HTR-8/SVneo (cell line): ENCODE measurements around the gene IL22RA2.
"Not testable (repeated sequence)": the region's sequence is repeated elsewhere in the genome, so short reads cannot be mapped to it uniquely, and the experiment has no call there.

Experiments
- DNase-seq: peaks from one replicate; pipeline ENCODE4 v3.0.0; 2011; ENCODE audit warnings: low spot score, mixed read lengths; ENCODE audit not compliant: insufficient read length
- FAIRE-seq: peaks from 2 replicates; lab custom pipeline; 2011; peaks lifted over from hg19 to GRCh38; lab: Jason Lieb, UNC

The IL22RA2 gene

DNA sequence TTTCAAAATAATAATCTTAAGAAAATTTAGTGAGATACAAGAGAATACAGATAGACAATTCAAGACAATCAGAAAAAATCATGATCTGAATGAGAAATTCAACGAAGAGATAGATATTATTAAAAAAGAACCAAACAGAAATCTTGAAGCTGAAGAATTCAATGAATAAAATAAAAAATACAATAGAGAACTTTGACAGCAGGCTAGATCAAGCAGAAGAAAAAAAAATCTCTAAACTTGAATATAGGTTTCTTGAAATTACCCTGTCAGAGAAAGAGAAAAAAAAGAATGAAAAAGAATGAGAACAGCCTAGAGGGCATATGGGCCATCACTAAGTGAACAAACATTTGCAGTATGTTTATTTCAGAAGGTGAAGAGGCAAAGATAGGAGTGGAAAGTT, 39.0 kb downstream of the IL22RA2 start:
- no peak for DNase-seq
- no peak for FAIRE-seq

DNA sequence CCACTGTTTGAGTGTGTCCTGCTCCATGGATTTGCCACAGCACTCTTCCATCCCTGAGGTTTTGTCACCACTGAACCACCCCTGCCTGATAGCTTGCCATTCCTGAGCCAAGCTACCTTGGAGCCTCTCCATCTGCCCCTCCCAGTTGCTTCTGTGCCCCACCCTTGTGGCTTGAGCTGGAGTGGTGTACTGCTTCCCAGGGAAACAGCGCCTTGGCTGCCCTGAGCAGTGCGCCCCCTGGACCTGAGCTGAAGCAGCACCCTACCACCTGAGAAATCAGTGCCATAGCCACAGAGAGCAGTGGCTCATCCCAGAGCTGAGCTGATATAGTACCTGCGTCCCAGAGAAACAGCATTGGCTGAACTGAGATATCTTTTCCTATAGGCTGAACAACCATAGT, 40.3 kb downstream of the IL22RA2 start:
- no peak for DNase-seq
- no peak for FAIRE-seq

DNA sequence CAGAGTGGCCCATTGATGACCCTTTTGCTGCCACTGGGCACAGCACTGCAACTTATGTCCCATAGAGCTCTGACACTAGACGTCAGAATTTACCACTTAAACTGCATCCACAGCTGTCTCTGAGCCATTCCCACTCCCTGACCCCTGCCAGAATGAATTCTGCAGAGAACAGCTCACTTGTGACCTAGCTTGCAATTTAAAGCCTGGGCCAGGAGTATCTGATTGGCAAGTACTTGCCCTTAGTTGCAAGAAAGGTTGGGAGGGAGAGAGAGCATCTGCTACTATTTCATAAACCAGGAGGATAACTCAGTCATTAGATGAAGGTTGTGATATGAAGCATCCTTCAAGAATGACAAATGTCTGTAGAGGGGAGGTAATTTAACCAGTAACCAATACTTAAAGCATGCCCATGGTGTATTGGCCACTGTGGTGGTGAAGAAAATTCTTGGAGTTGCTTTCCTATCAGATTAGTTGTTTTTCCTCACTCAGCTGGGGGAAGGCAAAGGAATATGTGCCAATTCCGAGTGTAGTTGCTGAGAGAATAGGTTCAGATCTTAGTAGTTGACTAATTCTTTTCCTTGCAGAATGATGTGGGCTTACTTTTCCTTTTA, 46.5 kb downstream of the IL22RA2 start:
- FAIRE-seq (no peak), DNase-seq (no peak)

DNA sequence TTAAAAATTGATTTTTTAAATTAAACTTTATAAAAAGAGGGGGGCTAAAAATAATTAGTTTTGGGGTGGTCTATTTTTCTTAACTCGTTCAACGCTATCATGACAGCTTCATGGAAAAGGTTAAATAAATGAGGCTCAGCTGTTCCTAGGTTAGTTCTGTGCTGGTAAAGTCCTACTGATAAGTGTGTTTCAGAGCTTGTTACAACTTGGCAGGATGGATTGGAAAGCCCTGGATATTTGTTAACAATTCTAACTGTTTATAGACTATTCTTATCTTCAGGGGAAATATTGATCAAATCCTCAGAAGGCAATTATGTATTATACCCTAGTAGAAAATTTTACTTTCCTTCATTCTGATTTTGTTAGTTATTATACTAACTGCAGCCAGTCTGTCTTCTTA, 50.4 kb downstream of the IL22RA2 start:
- no peak for DNase-seq
- FAIRE-seq: no peak

DNA sequence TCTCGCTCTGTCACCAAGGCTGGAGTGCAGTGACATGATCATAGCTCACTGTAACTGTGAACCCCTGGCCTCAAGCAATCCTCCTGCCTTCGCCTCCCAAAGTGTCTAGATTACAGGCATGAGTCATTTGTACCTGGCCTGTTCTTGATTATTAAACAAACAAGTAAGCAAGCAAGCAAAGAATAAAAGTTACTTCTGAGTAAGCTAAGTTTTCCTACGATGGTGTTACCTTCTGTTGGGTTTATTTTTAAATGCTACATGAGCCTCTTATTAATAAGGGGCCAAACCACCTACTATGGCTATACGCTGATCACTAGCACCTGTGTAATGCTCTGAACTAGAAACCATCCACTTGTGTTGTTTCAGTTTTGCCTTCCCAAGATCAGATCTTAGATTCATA, 50.8 kb downstream of the IL22RA2 start:
- FAIRE-seq (no peak), DNase-seq (no peak)

DNA sequence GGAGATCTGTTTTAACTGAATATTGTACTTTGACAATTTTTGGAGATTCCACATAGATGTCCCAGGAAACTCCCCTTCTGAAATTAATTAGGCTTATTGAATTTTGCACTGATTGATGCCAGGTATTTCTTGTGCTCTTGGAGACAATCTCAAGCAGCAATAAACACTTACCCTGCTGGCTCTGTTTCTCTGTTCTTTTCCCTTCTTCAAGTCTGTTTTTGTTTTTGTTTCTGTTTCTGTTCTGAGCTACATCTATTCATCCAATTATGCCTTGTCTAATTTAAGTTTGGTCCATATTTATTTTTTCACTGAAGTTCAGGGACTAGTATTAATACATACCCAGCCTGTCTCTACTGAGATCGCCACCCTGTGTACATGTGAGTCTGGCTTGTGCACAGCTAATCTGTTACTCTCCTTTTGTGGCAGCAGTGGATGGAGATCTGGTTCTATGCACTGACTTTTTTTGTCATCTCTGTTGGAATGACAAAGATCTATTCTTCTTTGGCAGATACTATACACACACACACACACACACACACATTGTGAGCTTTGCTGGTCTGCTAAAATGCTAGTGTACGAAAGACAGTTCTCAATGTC, 51.9 kb downstream of the IL22RA2 start:
- no peak for FAIRE-seq
- DNase-seq: no peak

DNA sequence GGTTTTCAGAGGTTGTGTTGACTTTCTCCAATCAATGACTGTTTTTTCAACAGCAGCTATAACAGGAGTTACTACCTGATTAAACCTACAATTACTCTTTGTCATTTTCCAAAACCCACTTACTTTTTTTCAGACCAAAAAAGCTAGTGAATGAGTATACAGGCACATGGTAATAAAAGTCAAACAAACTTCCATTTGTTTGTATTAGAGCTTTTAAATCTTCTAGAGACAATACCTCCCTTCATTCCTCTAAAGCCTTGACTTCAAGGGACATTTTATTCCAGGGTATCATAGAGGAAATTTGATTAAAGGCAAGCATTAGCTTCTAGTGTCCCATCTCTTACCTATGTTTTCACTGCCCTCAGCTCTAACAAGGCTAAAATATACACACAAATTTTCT, 52.7 kb downstream of the IL22RA2 start:
- no peak for FAIRE-seq
- no peak for DNase-seq

DNA sequence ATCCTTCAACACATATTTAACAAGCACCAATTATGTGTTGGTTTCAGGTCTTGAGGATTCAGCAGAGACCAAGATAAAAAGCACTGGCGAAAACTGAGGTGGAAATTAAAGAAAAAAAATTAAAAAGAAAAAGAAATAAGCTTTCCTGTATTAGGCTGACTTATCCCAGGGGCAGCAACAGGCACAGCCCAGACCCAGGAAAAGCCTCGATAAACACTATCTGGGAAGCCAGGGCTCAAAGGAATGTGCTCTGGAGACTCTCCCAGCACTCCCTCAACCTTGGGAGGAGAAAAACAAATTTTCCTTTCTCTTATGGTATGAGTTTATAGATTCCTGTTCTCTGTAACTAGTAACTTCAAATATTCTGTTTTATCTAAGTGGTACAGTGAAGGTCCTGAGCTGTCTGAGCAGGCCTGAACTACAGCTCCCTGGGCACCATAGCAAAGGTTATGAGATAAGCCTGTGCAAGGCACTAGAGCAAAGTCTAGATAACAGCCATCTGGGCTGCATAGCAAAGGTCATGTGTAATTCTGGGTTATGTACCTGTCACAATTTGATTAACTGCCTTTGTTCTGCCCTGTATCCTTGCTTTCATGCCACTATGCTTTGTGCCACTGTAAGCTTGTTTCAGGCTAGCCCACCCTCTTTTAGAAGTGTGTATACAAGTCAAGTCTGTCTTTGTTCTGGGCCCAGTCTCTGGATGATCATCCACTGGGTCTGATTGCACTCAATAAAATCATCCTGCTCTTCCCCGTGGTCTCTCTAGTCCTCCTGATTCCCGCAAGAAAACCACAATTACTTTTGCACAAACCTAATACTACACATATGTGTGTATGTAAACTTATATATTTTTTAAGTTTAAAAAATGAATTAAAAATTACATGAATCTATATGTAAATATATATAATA, 54.0 kb downstream of the IL22RA2 start:
- FAIRE-seq: no peak
- DNase-seq: no peak

DNA sequence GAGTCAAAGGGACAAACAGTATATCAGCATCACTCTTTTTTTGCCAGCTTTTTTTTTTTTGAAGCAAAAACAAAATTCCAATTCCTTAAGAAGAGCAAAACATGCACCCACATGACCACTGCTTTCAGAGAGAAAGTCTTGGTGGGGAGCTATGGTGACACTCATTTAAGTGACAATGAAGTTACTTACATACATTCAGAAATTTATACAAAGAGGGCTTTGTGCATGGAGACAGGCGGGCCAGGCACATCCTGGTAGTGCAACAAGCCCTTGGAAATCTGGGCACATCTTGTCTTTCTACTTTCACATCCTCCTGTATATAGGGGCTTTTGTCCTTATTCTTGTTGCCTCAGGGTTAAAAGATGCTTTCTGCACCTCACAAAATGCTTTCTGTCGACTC, 55.9 kb downstream of the IL22RA2 start:
- FAIRE-seq (no peak), DNase-seq (no peak)

DNA sequence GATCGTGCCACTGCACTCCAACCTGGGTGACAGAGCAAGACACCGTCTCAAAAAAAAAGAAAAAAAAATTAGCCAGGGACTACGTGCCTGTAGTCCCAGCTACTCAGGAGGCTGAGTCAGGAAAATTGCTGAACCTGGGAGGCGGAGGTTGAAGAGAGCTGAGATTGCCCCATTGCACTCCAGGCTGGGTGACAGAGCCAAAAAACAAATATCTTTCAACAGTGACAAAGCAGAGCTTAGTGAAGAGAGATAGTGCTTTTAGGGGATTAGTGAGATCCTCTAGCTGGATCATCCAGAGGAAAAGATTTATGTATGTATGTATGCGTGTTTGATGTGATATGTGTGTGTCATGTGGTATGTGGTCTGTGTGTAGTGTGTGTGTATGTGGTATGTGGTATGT, 56.6 kb downstream of the IL22RA2 start:
- FAIRE-seq (no peak), DNase-seq (no peak)

DNA sequence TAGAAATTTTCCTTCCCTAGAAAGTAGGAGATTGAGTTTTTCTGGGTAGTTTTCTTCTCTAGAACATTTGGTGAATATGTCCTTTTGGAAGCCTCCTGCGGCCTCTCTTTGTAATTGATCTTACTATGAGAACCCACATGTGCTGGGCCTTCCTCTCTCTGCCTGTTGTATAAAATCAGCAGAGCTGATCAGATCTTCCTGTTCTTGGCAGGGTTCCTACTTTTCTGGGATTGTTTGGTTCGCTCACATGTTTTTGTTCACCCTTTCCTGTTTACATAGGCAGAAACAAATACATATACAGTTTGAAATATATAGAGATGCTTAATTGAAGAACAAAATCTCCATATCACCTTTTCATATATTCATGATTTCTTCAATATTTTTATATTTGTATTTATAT, 57.8 kb downstream of the IL22RA2 start:
- DNase-seq (no peak), FAIRE-seq (no peak)

DNA sequence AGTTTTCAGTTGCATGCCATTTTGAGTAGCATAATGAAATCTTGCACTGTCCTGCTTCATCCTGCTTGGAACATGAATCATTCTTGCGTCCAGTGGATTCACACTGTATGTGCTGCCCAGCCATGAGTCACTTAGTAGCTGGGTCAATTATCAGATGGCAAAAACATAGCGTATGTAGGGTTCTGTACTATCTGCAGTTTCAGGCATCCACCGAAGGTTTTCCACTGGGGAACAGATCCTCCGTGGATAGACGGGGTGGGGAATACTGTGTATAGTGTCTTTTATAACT, 61.4 kb downstream of the IL22RA2 start:
- FAIRE-seq (peak; percentile 44), DNase-seq (peak; percentile 8)

DNA sequence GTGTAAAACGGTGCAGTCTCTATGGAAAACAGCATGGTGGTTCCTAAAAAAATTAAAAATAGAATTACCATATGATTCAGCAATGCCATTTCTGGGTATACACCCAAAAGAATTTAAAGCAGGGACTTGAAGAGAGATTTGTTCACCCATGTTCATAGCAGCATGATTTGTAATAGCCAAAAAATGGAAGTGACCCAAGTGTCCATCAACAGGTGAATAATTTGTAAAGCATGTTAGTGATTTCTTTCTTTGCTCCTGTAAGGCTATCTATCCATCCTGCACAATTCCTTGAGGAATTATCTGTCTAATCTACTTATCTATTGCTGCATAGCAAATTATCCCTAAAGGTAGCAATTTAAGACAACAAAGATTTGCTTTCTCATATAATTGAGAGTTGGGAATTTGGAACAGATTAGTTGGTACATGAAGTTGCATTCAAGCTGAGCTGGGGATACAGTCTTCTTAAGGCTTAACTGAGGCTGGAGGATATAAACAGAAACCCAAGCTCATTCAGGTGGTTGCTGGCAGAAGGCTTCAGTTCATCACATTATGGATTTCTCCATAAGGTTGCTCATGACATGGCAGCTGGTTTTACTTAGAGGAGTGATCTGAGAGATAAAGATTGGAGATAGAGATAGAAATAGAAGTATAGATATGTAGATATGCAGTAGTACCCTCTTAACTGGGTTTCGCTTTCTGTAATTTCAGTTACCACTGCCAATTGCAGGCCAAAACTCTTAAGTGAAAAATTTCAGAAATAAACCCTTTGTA, 62.0 kb downstream of the IL22RA2 start:
- DNase-seq (no peak), FAIRE-seq (no peak)

DNA sequence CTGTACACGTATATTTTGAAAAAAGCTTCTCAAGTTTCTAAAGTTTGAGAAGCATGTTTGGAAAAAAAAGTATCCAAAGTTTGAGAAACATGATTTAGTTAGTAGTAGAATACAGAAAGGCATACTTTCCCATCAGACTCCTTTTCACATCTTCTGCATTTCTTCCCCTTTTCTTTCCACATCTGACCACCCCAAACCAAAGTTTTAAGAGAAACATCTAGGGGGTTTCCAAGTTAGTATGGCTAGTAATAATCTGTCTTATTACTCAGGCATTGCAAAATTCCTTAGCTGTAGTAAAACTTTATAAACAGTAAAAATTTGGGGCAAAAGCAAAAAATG, 65.7 kb downstream of the IL22RA2 start:
- DNase-seq (no peak), FAIRE-seq (no peak)

DNA sequence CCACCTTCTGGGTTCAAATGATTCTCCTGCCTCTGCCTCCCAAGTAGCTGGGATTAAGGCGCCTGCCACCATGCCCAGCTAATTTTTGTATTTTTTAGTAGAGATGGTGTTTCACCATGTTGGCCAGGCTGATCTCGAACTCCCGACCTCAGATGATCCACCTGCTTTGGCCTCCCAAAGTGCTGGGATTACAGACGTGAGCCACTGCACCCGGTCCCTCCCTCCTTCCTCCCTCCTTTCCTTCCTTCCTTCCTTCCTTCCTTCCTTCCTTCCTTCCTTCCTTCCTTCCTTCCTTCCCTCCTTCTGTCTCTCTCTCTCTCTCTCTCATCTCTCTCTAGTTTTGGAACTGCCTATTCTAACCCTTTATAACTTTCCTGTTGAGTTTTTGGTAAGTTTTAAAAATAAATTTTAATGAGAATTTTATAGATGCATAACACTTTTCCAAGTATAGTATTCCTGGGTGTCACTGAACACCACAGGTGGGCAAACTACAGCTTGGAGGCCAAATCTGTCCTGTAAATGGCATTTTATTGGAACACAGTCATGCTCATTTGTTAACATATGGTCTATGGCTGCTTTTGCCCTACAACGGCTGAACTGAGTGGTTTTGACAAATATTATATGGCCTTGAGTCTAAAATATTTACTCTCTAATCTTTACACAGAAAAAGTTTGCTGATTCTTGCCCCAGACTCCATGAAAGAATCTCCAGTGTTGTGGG, 66.2 kb downstream of the IL22RA2 start:
- not testable (repeated sequence) for FAIRE-seq, DNase-seq

DNA sequence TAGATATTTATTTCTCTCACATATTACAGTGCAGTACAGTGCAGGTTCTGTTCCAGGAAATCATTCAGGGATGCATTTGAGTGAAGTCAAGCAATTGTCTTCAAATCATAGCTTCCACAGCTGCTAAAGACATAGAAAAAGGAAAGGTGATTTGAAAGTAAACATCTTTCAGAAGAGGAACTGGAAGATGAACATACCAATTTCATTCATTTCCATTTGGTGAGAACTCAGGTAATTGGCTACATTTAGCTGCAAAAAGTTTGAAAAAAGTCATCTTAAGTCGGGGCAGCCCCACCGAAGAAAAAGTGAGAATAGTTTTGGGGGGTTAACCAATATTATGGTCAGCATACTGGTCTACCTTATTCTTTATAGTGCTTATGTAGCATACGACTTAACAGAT, 67.3 kb downstream of the IL22RA2 start:
- FAIRE-seq (no peak), DNase-seq (no peak)

DNA sequence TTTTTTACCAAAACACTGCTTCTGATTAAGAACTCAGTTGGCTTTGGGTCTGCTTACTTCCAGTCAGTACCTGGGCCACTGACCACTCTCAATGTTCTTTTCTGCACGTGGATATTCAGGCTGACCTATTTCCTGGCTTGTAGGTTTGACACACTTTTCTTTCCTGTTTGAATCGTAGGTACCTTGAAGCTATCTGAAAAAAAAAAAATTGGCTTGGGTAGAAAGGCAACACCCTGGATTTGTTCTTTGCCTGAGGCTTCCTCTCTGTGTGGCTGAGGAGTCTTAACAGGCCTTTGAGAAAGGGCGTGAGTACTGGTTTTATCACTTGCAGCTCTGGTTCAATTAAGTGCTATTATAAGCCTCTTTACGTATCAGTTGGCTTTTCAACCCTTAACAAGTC, 68.1 kb downstream of the IL22RA2 start:
- DNase-seq (no peak), FAIRE-seq (no peak)

DNA sequence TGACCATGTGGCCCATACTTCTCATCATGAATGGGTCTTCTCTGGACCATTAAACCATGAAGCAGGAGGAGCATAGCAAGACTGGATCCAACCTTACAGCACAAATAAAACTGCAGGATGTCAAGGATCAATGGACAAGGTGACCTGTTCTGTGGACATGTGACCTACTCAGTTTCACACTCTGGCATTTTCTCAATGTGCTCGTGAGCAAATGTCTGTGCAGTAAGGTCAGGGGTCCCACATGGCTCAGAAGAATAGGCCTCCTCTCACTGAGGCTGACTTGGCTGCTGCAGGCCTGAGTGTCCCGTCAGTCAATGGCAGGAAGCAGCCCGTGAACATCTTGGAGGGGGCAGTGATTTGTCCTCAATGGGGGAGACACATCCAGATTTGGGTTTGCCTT, 68.5 kb downstream of the IL22RA2 start:
- DNase-seq (no peak), FAIRE-seq (no peak)

DNA sequence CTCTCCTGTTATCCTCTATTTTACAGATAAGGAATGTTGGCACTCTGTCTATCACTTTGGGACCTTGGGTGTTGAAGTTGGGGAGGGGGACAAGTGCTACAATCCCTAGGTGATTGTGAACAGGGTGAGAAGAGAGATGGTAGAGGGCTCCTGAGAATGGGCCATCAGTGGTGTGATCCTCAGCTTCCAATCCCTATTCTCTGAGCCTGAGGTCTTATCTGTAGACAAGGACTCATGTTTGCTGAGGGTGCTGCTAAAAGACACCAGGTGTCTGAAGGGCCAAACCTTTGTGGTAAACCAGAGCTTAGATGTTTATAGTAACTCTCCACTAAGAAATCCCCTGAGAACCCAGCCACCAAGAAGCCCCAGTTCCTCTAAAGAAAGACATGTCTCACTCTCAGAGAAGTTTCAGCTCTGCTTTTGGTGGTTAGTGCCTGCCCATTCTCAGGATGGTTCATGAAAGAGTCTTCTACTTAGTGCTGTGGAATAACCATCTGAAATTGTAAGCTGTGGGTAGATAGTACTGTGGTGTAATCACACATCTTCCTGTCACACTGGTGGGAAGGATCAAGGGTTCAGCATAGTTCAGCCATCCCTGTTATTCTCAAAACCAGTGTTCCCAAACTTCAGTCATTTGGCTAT, 70.5 kb downstream of the IL22RA2 start:
- no peak for FAIRE-seq
- no peak for DNase-seq
